ENCODE results near the gene MLN. TPM values are rescaled to one million over a fixed set of nuclear protein-coding genes. Genes with fewer than 3 reads are reported as not detected.

Gene MLN
- polyA plus RNA-seq, 2 of the 4 experiments (the other 2 are of a cell fraction), result not detected

DNA sequence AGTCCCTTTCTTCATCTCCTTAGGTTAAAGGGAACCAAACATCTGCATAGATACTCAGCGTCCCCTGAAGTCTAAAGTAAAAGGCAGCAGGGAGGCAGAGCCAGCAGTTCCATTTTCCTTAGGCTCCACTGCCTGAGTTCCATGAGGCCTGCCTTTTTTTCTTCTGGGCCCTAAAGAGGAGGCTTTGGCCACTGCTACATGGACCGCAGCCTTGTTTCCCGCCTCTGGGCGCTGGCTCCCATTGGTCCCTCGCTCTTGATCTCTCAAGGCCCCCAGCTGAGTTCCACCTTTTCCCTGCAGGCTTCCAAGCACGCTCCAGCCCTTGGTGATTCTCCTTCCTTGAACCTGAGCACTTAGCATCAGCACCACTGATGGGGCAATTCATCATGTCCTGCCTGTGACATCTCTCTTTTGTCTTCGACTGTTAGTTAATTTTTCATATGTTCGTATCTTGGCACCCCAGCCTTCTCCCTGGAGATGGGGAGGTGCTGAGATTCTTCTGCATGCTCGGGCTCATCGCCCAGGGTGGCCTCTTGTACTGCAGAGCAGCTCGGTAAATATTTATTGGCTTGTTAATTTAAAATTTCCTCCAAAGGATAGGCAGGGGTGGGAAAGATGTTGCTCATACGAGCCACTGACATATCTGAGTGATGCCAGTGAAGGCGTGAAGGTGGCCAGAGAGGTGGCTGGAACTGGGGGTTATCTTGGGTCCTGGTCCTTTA is 3.4 kb downstream of the MLN start:
- Histone ChIP-seq H3K27ac (no peak overlapping the region), H3K4me1 (no peaks in the 10 kb centered on the region), H3K9me3 (no peaks in the 10 kb centered on the region), H3K4me2 (no peak overlapping the region), H3K4me3 (no peak overlapping the region)
- TF ChIP-seq KDM5A (IDR thresholded peaks at IDR 0.05), result no peak
- no peak for TF ChIP-seq POLR2A (IDR thresholded peaks at IDR 0.05; ENCODE audit: low read length)
- TF ChIP-seq, protein P1, sequence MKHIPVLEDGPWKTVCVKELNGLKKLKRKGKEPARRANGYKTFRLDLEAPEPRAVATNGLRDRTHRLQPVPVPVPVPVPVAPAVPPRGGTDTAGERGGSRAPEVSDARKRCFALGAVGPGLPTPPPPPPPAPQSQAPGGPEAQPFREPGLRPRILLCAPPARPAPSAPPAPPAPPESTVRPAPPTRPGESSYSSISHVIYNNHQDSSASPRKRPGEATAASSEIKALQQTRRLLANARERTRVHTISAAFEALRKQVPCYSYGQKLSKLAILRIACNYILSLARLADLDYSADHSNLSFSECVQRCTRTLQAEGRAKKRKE (CRISPR knock-in tag; IDR thresholded peaks at IDR 0.05; ENCODE audit: low read depth), result no peak
- TF ChIP-seq FOSB (CRISPR knock-in tag; IDR thresholded peaks at IDR 0.05), result no peak
- no peak for TF ChIP-seq MAFK (IDR thresholded peaks at IDR 0.05; ENCODE audit: partially characterized antibody)
- no peak for TF ChIP-seq CBX8 (IDR thresholded peaks at IDR 0.05)
- TF ChIP-seq HOXA7 (CRISPR knock-in tag; IDR thresholded peaks at IDR 0.05), result no peak
- ATAC-seq (no peak), DNase-seq (ENCODE audit: low read depth in 1 of 2, low spot score in 1 of 2) (no peak), FAIRE-seq (no peak)
- 87% methylated on average over 12 of the region's 13 CpGs for WGBS (ENCODE audit: missing lambda C conversion rate)
- CTCF ChIA-PET, result interaction anchor here (0.9 to 1.0 kb wide), 2 partner anchors 29 to 363 kb away, joined by 3 read pairs; no protein-coding TSS in a partner anchor
- POLR2A ChIA-PET, result no interaction called here

DNA sequence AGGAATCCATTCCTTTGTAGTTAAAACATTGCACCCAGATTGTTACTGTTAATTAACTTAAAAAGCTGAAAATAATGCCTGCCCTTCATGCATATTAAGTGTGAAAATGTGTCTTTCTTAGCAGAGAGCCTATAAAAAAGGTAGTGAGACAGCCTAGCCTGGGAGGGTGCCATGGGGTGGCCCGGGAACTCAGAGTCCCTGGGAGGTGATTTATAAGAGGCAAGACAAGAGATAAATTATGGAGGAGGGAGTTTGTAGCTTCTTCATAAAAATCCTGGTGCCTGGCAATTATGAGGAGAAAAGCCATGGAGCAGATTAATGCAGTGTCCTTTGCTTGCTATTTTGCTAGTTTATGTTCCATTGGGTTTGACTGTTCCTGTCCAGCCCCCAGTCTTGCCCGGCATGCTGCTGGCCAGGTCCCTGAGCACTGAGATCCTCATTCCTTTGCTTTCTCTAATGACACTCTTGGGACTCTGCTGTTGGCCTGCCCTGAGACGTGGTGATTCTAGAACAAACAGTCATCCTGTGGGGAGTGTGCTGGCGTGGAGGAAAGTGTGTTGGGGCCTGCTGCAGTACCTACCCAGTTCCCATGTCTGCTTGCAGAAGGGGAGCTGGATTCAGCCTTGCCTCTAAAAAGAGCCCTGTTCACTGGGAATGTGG is 4.2 kb downstream of the MLN start:
- no peak for ATAC-seq
- H3K4me1 ChIP-seq, result peaks cover 6% of the 10 kb centered on the region; the same call in 2 of the 3 replicates
- POLR2A ChIA-PET, result no interaction called here

More for the DNA sequence above, 4.2 kb downstream of the MLN start:
- Histone ChIP-seq H3K4me2 (no peak overlapping the region), H3K4me3 (no peak overlapping the region), H3K27ac (no peak overlapping the region), H3K9me3 (no peaks in the 10 kb centered on the region)
- FAIRE-seq (no peak), DNase-seq (ENCODE audit: low read depth in 1 of 2, low spot score in 1 of 2) (no peak)
- 48% methylated on average over 4 of the region's 4 CpGs for WGBS (ENCODE audit: missing lambda C conversion rate)
- CTCF ChIA-PET, result interaction anchor here (0.9 to 1.5 kb wide), 3 partner anchors 10 to 28 kb away, joined by 3 to 4 read pairs (median 3); no protein-coding TSS in a partner anchor
- TF ChIP-seq RCOR1 (IDR thresholded peaks at IDR 0.05; ENCODE audit: low read depth, low read length) (no peak), CHD2 (IDR thresholded peaks at IDR 0.05; ENCODE audit: low read length, partially characterized antibody) (no peak), ZNF302 (CRISPR knock-in tag; IDR thresholded peaks at IDR 0.05) (no peak), EHF (CRISPR knock-in tag; IDR thresholded peaks at IDR 0.05) (no peak), MAX (IDR thresholded peaks at IDR 0.05) (no peak), E2F6 (IDR thresholded peaks at IDR 0.05; ENCODE audit: borderline replicate concordance, low read depth) (no peak), CTCF (IDR thresholded peaks at IDR 0.05) (no peak), TFCP2L1 (CRISPR knock-in tag; IDR thresholded peaks at IDR 0.05) (no peak), MAFK (IDR thresholded peaks at IDR 0.05; ENCODE audit: partially characterized antibody) (no peak), RARB (CRISPR knock-in tag; IDR thresholded peaks at IDR 0.05) (no peak), HOXB5 (CRISPR knock-in tag; IDR thresholded peaks at IDR 0.05) (no peak)
- TF ChIP-seq, protein P2, sequence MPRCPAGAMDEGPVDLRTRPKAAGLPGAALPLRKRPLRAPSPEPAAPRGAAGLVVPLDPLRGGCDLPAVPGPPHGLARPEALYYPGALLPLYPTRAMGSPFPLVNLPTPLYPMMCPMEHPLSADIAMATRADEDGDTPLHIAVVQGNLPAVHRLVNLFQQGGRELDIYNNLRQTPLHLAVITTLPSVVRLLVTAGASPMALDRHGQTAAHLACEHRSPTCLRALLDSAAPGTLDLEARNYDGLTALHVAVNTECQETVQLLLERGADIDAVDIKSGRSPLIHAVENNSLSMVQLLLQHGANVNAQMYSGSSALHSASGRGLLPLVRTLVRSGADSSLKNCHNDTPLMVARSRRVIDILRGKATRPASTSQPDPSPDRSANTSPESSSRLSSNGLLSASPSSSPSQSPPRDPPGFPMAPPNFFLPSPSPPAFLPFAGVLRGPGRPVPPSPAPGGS (IDR thresholded peaks at IDR 0.05), result no peak
